ENCODE measurements around the gene ITPRIPL2.

The ITPRIPL2 gene

DNA sequence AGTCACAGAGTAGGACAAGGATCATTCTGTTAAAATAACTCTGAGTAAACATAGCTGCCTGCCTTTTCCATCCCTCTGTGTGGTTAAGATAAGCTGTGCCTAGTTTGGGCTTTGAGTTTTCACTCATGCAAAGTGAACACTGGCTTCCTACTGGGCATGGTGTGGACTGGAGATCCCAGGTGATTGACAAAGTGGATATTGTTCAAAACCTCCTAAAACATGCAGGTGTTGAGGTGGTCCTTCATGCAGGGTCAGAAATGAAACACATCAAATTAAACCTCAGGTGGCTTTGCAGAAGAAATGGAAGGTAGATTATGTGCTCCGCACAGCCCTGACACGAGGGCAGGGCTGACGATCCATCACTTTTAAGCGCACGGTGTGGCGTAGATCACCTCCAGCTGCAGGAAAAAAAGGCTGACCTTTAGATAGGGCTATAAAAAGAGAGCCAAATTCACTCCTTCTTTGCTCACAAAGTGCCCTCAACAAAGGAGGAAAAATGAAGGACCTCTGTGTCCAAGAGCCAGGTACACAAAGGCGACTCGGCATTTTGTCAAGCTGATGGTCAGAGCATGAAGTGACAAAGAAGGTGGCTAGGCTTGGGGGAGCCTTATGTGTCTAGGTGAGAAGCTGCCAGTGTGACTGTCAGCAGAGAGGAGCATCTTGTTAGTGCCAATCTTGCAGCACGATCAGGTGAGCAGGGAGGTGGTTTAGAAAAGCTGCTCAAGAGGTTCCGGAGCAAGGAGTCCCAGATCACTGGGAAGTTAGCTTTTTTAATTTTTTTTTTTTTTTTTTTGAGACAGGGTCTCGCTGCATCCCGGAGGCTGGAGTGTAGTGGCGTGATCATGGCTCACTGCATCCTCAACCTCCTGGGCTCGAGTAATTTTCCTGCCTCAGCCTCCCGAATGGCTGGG, 19.9 kb upstream of the ITPRIPL2 start:
- DNase-seq = no peak

DNA sequence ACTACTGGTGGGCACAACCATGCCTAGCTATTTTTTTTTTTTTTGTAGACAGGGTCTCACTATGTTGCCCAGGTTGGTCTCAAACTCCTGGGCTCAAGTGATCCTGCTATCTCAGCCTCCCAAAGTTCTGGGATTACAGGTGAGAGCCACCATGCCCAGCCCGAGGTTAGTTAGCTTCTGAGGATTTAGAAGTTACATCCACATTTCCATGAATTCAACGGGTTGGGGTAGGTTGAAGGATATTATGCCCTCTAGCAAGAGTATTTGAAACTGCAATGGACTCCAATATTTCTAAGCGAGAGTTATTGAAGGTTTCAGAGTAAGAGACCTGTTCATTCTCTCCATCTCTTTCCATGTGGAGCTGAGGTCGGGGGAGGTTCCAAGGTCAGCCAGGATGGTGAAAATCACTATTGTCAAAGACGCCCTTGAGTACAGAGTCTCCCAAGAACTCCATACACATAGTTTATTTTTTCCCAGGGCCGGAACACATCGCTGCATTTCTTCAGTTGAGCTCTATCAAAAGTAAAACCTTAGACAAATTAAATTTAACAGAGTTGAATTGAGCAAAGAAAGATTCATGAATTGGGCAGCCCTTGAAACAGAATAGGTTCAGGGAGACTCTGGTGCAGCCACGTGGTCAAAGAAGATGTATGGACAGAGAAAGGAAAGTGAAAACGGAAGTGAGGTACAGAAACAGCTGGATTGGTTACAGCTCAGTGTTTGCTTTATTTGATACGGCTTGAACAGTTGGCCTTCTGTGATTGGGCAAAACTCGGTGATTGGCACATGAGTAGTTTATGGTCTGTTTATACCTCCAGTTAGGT, 19.0 kb upstream of the ITPRIPL2 start:
- no peak for DNase-seq

DNA sequence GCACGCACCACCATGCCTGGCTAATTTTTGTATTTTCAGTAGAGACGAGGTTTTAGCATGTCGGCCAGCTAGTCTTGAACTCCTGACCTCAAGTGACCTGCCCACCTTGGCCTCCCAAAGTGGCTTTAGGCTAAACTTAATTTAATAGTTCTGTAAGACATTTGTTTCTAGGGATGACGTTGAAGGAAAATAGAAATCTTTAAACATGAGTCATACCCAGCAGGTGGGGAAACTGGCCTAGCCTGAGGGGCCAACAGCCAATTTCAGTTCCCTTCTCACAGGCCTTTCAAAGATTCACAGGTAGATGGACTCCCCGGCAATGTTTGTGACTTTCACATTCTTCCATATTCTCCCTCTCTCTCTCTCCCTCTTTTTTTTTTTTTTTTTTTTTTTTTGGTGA, 18.1 kb upstream of the ITPRIPL2 start:
- no peak for DNase-seq

DNA sequence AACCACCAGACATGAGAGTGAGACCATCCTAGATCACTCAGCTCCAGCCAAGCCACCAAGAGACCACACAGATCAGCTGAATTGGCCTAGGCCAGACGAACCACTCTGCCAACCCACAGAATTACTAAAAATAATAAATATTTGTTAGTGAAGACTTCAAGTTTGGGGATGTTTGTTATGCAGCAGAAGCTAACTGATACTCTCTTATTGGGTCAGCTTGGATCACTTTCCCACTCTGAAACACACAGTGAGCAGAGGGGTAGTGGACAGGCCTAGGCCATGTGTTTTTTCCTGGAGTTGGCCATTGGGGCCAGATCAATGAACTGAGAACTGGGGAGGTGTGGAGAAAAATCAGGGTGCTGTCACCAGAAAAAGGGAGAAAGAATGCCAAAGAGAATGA, 15.6 kb upstream of the ITPRIPL2 start:
- DNase-seq = no peak

DNA sequence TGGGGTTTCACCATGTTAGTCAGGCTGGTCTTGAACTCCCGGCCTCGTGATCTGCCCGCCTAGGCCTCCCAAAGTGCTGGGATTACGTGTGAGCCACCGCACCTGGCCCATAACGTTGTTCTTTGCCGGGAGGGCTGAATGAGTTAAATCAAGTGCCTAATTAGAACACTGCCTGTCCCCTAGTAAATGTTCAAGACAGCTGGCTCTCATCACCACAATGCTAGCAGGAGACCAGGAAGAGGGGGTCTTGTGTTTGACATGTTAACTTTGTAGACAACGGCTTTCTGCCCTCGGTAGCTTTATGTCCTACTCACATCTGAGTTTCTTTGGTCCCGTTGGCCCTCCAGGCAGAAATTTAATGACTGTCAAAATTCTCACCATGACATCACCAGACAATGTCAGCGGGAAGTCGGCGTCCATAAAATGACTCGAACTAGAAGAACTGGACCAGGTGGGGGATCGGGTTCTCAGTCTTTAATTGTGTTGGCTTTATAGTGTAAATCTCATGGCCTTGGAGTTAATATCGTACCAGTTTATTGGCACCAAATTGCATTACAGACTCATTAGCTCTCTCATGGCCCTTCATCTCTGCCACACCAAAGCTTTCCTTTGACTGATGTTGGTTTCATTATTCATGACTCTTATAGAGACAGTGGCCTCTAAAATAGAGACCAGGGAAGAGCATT, 11.4 kb upstream of the ITPRIPL2 start:
- no peak for DNase-seq

DNA sequence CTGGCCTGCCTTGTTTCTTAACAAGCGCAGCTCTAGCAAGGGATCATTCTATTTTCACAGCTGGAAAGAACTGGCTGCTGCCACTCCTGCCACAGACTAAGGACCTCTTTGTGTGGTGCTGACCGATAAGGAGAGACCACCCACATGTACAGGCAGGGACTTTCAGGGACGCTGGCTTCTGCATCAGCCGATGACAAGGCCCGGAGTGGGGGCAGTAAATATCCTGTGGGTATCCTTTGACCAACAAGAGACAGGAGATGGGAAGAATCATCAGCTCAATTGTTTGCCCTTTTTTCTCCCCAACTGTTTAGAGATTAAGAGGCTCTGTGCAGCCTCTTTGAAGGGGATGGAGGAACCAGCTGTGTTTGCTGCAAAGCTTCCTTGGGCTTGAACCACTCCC, 9.2 kb upstream of the ITPRIPL2 start:
- DNase-seq = no peak

DNA sequence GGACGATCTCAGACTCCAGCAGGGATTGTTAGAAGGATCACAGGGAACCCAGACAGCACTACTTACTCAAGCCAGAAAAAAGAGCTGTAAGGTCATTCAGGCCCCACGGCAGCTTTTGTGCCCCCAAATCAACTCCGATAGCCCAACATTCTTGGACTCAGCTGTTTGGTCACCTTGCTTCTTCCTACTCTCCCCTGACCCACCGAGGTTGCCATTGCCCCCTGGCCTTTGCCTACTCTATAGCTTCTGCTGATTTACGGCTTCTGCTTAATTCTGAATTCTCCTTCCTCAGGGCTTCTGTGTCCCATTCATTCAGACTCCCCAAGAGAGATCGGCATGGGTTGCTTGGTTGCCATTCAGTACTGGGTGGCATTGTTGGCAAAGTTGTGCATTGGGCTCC, 8.6 kb upstream of the ITPRIPL2 start:
- no peak for DNase-seq

DNA sequence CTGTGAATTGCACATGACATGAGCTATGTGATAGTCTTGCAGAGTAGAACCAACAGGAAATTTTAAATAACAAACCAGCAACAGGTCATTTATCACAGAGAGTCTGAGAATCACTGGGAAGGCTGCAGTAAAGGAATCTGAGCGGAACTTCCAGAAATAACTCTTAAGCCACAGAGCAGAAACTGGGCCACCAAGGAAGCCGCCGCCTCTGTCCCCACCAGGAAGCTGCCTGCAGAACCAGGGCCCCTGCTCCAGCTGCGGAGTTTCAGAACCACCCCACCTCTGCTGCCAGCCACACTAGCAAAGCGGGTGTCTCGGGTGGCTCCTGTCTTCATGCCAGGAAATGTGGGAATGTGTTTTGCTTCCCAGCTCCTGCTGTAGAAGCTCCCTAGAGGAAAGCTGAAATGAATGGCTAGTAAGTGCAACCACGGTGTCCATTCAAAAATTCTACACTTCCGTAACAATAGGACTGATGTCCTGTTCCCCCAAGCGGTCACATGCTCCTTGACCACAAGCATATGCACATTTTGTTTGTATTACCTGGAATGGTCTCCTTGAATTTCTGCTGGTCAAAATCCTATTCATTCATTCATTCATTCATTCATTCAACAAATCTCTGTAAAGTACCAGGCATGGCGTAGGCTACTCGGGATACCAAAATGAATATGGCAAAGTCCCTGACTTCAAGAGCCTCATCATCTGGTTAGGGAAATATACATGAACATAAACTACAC, 7.7 kb upstream of the ITPRIPL2 start:
- no peak for DNase-seq

DNA sequence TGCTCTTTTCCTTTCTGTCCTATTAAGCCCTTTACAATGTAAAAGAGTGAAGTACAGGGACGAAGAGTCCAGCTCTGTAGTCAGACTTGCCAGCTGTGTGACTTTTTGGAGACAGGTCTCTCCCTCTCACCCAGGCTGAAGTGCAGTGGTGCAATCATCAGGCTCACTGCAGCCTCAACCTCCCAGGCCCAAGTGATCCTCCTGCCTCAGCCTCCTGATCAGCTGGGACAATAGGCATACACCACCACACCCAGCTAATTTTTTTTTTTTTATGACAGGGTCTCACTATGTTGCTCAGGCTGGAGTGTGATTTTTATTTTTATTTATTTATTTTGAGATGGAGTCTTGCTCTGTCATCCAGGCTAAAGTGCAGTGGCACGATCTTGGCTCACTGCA, 7.1 kb upstream of the ITPRIPL2 start:
- DNase-seq = no peak

DNA sequence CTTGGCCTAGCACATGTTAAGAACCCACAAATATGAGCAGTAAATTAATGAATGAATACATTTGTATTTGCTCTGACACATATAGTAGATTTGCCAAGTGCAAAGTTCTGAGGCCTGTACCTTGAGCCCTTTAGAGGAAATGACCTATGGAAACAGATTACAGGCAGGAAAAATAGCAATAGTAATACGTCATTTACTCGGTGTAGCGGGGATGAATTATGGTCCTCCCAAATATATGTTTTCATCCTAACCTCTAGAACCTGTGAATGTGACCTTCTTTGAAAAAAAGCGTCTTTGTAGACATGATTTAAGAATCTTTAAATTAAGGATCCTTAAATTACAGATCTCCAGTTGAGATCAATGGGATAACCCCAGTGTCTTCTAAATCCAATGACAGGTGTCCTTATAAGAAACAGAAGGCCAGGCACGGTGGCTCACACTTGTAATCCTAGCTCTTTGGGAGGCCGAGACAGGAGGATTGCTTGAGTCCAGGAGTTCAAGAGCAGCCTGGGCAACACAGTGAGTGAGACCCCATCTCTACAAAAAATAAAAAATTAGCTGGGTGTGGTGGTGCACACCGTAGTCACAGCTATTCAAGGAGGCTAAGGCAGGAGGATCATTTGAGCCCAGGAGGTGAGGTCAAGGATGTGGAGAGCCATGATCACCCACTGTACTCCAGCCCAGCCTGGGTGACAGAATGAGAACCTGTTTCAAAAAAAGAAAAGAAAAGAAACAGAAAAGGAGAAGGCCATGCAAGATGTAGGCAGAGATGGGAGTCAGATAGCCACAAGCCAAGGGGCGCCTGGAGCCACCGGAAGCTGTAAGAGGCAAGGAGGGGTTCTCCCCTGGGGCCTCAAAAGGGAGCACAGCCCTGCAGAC, 5.1 kb upstream of the ITPRIPL2 start:
- DNase-seq = no peak

DNA sequence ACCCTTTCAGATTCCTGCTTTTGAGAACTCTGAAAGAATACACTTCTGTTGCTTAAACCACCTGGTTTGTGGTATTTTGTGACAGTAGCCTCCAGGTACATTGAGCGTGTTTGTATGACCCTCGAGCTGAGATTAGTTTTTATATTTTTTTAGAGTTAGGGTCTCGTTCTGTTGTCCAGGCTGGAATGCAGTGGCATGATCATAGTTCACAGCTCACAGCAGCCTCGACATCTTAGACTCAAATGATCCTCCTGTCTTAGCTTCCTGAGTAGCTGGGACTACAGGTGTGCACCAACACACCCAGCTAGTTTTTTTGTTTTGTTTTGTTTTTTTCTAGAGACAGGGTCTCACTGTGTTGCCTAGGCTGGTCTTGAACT, 4.5 kb upstream of the ITPRIPL2 start:
- no peak for DNase-seq

DNA sequence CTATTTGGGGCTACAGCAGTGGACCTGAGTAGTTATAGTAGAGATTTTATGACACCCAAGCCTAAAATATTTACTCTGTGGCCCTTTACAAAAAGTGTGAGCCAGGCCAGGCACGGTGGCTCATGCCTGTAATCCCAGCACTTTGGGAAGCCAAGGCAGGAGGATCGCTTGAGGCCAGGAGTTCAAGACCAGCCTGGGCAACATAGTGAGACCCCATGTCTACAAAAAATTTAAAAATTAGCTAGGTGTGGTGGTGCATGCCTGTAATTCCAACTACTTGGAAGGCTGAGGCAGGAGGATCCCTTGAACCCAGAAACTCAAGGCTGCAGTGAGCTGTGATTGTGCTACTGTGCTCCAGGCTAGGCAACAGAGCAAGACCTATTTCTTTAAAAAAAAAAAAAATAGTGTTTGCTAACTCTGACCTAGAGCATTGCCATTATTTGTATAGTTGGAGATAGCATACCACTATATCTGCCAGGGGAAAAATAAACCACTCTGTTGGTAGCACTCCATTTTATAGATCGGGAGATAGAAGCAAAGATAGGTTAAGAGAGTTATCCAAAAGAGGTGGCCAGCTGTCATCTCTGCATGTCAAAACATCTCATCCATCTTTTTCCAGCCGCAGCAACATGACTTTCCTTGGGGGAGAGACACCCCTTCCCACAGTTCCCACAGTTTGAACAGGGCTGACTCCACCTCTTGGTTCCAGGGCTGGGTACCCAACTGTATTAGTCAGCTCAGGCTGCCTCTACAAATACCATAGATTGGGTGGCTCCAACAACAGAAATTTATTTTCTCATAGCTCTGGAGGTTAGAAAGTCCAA, 3.0 kb upstream of the ITPRIPL2 start:
- DNase-seq = no peak

DNA sequence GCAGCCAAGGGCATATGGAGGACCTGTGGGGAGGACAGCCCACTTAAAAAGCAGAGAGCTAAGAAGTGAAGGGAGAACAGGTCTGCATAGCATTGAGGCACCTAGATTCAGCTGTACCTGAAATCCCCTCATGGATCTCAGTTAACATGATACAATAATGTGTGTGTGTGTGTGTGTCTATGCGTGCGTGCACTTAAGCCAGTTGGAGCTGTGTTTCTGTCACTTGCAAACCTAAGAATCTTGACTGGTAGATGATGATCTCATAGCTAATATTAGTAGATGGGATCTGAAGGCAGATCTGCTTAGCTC, 1.7 kb upstream of the ITPRIPL2 start:
- DNase-seq = no peak

DNA sequence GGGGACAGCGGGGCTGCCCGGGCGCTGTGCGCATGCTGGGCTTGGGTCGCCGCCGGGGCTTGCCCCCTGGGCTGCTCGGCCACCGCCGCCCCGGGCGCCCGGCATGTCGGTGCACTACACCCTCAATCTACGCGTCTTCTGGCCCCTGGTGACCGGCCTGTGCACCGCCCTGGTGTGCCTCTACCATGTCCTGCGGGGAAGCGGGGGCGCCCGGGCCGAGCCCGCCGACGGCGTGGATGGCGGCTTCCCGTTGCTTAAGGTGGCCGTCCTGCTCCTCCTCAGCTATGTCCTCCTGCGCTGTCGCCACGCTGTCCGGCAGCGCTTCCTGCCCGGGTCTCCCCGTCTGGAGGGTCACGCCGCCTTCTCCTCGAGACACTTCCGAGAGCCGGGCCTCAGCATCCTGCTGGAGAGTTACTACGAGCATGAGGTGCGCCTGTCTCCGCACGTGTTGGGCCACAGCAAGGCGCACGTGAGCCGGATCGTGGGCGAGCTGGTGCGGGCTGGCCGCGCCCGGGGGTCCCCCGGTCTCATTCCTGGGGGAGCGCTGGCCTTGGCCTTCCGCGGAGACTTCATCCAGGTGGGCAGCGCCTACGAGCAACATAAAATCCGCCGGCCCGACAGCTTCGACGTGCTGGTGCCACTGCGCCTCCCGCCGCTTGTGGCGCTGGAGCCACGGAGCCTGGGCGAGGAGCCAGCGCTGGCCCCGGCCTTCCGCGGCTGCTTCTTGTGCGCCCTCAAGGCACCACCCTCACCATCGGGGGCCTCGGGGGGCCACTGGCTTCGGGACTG, 789 bp downstream of the ITPRIPL2 start:
- peak; percentile 15 for DNase-seq

DNA sequence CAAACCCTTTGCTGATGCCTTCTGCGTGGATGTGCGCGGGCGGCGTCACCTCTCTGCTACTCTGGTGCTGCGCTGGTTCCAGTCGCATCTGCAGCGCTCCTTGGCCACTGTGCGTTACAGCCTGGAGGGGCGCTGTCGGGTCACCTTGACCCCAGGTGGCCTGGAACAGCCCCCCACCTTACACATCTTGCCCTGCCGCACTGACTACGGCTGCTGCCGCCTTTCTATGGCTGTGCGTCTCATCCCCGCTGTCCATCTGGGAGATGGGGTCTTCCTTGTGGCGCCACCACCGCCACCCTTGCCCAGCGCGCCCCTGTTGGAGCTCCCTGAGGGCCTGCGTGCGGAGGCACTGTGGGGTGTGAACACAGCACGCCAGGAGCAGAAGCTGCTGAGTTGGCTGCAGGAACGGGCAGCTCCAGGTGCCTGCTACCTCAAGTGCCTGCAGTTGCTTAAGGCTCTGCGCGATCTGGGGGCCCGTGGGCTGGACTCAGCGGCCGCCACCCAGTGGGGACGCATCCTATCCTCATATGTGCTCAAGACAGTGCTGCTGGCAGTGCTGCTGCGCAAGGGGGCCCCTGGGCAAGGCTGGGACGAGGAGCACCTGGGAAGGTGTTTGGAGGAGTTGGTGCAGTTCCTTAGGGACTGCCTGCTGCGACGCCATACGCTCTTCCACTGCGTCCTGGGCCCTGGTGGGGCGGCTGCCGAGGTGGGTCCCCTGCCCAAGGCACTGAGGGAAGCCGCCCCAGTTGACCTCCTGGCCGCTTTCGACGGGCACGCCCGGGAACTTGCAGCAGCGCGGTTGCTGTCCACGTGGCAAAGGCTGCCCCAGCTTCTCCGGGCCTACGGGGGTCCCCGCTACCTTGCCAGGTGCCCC, 1.6 kb downstream of the ITPRIPL2 start:
- DNase-seq = no peak

DNA sequence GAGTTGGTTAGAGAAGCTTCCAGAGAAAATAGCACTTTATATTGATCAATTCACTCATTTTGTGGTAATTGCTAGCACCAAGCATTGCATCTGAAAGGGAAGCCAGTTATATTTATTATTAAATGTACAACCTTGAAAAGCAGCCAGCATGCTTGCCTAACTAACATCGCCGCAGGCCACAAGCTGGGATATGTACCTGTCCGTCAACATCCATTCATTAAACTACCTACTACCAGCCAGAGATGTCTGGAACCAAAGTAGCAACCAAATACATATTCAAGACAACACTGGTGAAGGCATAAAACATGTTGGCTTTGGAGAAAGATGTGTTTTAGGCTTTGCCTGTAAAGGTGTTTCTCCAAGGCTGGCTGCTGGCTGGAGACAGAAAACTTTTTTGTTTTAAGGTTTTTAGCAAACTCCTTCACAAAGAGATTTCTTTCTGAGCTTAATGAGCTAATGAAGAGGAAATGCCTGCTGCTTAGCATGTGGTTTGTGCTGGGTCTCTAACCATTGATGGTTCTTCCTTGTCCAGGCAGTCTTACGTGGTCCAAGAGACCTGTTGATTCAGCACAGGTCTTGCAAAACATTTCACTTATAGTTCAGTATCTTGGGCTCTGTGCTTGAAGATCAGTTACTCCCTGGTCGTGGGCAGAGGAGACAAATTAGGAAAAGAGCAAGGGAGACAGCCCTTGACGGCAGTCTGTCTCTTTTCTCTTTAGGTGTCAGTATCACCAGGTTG, 3.1 kb downstream of the ITPRIPL2 start:
- no peak for DNase-seq

DNA sequence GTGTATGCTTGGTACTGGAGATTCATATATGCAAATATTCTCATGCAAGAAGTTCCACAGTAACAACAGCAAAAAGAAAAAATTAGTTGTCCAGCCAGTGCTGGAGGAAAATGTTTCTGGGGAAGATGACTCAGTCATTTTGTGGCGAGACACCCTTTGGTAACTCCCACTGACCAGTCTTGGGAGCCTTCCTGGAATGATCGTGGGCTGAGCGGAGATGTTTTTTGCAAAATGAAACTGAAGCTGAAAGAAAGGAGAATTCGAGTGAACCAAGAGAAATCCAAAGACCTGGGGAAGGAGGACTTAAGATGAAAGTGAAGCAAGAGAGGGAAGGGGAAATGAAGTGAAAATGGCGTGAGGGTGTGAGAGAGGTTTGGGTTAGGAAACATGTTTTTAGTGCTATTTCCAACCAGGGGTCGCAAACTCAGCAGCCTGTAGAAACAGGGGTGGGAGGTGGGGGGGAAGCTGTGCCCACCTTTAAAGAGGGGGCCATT, 5.2 kb downstream of the ITPRIPL2 start:
- no peak for DNase-seq

DNA sequence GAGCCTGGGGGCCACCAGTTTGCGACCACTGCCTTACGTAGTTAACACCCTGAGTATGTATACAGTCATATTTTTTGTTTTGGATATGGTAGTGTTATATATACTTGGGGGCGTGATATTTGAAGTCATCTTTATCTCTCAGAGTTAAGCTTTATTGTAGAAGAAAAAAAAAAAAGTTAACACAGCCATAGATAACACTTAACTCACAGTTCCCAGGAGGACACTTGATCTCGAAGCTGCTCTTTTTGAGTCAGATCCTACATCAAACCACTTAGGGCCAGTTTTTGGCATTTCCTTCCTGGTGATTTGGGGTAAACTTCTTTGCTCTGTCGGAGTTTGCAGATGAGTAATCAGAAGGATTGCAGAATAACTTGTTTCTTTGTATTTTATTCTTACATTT, 5.8 kb downstream of the ITPRIPL2 start:
- no peak for DNase-seq
